ENCODE measurements around the gene NDUFAF5.
A peak's percentile ranks its signal among the peaks of the same experiment; 100 is the strongest.

NDUFAF5 gene

DNA sequence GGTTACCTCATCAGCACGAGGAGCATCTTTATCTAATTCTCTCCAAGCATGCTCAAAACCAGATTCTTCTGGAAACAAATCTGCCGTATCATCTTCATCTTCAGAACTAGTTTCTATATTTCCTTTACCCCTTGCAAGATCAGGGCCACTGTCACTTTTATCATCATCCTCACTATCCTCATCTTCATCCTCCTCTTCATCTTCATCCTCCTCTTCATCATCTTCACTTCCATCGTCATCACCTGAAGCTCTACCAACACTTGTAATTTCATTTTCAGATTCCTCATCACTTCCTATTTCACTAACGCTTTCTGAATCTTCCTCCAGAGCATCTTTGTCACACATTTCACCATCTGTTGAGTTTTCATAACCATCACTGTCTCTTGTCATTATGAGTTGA lies 9.0 kb upstream of the NDUFAF5 start:
- DNase-seq (ENCODE audit: low spot score) = no peak

DNA sequence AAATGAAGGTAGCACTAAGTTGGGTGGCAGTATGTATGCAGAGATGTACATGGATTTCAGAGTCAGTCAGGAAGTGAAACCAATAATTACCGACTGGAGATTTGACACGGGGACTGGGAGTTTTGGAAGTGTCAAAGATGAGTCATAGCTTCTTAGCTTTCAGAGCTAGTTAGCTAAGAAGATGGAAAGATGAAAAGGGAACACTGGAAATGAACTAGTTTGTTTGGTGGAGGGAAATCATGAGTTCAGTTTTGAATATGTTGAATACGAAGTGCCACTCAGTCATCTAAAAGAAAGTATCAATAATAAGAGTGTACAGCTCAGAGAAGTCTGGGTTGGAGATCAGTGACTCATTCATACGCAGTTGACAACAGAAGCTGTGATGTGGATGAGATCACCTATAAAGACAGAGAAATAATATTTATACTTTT lies 7.6 kb upstream of the NDUFAF5 start:
- no peak for DNase-seq (ENCODE audit: low spot score)

DNA sequence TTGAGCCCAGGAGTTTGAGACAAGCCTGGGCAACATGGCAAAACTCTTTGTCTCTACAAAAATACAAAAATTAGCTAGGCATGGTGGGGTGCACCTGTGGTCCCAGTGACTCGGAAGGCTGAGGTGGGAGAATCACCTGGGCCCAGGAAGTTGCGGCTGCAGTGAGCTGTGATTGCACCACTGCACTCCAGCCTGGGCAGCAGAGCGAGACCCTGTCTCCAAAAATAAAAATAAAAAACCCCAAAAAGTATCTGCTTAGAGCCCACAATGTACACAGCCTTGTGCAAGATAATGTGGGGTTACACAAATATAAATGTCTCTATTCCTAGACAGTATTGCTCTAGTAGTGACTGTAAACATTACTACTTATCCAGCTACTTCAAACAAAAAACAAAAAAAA lies 6.0 kb upstream of the NDUFAF5 start:
- no peak for DNase-seq (ENCODE audit: low spot score)

DNA sequence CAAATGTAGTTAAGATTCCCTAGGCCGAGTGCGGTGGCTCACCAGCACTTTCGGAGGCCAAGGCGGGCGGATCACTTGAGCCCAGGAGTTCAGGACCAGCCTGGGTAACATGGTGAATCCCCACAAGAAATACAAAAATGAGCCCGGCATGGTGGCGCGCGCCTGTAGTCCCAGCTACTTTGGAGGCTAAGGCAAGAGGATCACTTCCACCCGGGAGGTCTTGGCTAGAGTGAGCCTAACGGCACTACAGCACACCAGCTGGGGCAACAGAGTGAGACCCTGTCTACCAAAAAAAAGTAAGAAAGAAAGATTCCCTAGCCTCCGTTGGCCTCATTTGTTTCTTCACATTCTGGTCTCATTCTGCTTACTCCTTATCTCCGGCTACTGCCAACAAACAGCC lies 1.3 kb upstream of the NDUFAF5 start:
- no peak for DNase-seq (ENCODE audit: low spot score)

DNA sequence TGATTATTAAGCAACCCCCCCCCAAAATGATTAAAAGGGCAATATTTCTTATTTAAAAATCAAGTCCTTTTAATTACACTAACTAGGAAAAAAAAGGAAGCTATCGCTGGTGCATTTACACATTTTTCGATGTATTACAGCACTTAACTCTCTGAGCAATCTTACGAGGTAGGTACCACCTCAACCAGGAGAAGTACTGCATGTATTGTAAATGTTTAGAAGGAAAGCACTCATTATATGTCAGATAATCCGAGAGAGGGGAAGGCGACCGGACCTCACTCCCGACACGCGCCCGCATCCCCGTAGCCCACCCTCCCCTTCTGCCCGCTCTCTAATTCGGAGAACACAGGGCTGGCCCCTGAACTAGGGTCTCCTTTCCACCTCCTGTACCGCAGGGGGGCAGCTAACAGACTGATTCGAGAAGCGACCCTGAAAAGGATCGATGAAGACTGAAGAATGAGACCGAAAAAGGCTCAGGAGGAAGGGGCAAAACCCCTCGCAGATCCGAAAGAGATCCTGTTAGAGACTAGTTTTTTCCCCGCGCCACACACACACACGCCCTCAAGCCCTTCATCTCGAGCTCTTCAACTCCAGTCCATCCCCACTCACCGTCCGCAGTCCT lies 446 bp upstream of the NDUFAF5 start:
- DNase-seq (ENCODE audit: low spot score) = no peak

DNA sequence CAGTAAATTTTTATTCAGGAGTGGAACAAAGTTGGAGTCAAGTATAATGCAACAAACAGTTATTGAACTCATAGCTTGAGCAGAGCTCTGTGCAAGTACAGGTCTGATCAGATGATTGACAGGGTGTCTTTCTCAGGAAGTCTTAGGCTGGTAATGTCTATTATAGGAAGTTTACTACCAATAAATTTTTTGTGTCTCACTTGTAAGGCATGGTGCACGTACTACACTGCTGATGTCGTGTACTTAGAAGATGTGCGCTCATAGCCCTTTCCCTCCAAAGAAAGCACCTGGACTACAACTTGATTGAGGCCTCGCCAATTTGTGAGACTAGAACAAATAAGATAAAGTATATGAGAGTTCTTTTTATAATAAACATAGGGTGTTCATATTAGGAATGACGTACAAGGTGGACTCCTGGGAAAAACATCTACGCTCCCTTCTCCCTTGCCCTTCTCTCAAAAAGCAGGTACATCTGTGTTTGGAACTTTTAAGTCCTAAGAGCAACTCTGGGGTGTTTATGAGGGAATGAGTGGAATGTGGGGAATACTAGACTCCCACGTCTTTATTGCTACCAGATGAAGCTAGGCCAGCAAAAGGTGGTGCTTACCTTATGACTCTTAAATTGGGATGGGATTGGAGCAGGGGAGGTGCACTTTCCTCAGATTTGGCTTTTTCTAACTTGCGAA lies 1.5 kb downstream of the NDUFAF5 start:
- DNase-seq (ENCODE audit: low spot score) = no peak

DNA sequence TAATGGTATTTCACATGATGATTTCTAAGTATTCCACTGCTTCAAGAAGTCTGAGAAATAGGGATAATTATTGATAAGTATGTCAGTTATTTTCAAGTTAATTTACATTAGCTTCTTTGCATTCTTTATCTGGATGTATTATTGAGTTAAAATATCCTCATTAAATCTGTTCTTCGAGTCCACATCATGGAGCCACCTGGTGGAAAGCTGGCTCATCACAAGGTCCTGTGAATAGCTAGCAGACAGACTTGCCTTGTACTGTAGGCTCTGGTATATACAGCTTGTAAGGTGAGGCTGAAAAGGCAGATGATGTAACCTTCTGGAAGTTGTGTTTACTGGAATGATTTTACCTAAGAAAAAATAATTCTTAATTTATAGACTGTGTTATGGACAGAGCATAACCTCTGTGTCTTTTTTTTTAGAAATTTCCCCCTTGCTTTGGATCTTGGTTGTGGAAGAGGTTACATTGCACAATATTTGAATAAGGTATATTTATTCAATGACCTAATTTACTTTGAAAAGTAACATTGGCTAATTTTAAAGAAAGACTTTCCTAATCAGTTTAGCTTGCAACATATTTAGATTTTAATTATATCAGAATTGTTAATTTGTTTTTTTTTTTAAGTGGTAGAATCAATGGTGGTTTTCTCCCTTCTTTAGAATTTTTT lies 3.5 kb downstream of the NDUFAF5 start:
- DNase-seq (ENCODE audit: low spot score) = peak; percentile 63

DNA sequence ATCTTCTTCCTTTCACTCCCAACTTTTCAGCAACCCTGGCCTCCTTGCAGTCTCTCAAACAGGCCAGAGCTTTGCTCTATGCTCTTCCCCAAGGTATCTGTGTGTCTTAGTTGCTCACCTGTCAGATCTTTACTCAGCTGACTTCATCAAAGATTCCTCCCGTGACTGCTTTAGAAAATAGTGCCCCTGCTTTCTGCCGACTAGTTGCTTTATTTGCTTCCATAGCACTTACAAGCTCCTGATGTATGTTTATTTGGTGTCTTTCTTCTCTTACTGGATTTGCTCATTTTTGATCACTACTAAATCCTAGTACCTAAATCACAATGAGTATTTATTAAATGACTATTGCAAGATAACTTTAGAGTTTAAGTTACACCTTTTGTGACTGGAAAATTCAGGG lies 5.9 kb downstream of the NDUFAF5 start:
- no peak for DNase-seq (ENCODE audit: low spot score)

DNA sequence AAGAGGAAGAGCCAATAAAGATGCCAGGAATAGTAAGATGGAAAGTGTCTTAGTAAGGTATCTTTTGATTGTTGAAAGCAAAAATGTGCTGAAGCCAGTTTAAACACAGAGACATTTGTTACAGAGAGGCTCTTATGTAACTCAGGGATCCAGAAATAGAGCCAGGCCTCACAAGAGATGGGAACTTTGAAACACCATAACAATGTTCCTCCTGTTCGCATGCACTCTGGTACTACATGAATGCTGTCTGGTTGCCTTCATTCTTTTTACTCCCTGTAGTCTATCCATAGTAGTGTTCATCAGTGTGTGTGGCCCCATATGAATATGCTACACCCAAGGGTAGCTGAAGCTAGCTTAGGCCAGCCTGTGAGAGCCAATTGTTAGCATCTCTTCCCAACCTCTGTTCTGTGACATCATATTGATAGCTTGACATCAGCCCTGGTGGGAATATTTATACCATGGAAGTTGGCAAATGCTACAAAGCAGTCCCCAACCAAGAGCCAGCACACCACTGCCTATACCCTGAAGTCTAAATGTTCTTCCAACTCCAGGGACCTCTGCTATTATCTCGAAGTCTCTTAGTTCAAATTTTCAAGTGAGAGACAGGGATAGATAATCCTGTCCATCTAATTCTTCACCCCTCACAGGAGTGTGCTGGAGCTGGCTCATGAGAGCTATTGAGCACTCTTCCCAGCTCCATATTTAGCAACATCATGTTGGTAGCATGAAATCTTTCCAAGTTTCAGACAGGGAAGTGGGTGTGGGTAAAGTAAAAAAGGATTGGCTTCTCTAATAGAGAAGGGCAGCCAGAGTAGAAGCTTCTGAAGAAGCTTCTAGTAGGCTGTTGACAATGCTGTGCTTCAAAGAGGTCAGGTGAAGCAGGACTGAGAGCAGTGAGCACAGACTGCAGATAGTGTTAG lies 7.0 kb downstream of the NDUFAF5 start:
- no peak for DNase-seq (ENCODE audit: low spot score)

DNA sequence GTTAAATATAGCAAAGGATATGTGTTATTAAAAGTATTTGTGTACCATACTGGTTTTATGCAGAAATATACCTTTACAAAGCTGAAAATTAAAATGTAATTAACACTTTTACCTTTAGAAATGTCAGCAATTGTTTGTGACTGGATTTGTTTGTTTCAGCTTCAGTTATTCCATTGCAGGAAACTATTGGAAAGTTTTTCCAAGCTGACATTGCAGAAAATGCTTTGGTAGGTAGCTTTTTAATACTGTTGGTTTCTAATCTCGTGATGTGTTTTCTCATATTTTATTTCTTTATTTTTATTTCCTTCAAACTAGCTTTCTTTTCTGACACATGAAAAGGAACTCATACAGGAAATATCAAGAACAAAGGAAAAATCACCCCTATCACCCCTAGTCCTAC lies 8.2 kb downstream of the NDUFAF5 start:
- DNase-seq (ENCODE audit: low spot score) = no peak

DNA sequence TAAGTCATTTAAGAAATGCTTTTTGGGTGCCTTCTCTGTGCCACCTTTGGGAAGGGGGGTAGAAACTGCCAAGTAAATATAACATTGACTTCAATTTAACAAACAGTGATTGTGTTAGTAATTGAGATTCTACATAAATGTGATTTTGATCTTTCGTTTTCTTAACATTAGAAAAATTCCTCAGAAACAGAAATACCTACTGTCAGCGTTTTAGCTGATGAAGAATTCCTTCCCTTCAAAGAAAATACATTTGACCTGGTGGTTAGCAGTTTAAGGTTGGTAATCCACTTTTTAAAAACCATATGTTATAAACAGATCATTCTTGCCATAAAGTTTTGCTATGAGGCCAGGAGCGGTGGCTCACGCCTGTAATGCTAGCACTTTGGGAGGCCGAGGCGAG lies 9.8 kb downstream of the NDUFAF5 start:
- no peak for DNase-seq (ENCODE audit: low spot score)

DNA sequence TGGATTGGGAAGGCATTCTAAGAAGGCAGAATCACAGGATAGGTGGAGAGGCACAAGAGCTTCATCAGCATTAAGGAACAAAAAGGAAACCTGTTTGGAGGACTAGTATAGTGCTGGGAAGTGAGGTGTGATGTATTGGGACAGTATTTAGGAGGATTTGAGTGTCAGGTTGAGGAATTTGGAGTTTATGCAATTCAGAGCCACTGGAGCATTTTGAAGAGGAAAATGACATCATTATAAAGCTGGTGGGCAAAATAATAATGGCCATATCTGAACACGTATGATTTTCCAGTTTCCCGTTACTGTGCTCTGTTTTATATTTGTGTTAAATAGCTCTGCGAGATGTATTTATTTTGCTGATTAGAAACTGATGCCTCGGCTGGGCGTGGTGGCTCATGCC lies 14.2 kb downstream of the NDUFAF5 start:
- no peak for DNase-seq (ENCODE audit: low spot score)

DNA sequence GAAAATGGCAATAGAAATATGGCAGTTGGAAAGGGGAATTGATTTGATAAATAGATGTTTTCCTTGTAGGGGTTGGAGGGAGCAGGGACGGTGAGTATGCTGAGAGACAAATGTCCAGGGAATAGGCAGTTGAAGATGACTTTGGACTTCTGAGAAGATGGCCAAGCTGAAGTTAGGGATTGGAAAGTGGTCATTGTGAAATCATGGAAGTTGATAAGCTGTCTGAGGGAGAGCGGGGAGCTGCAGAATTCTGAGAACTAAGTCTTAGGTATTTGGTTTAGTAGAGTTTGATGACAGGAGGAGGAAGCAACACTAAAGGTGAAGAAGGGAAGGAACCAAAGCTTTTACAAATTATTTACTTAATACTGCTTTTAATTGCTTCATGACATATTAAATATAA lies 15.1 kb downstream of the NDUFAF5 start:
- no peak for DNase-seq (ENCODE audit: low spot score)

DNA sequence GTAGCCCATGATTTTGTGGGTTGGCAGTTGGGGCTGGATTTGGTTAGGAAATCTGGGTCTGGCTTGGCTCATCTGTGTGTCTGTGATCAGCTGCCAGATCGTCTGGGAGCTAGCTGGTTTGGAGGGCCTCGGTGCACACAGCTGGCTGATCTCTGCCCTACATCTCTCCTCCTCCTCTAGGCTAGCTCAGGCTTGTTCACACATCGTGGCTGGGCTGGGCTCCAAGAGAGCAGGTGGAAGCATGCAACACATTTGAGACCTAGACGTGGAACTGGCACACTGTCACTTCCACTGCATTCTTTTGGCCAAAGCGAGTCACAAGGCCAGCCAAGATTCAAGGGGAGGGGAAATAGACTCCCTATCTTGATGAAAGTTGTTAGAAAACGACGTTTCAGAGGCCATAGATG lies 15.9 kb downstream of the NDUFAF5 start:
- DNase-seq (ENCODE audit: low spot score) = peak; percentile 23

DNA sequence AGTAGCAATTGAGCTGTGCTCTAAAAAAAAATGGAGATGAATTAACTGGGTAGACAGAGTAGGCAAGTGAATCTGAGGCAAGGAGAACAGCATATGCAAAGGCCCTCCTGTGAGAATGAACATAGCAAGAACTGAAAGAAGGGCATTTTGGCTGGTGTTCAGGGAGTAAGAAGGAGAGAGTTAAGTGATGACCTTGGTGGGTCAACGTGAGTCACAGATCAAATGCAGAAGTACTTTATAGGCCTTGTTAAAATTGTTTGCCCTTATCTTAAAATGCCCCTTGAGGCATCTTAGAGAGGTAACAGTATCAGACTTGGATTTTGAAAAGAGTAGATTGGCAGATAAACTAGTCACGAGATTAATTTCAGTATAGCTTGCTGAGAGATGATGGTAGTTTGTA lies 24.5 kb downstream of the NDUFAF5 start:
- DNase-seq (ENCODE audit: low spot score) = no peak

DNA sequence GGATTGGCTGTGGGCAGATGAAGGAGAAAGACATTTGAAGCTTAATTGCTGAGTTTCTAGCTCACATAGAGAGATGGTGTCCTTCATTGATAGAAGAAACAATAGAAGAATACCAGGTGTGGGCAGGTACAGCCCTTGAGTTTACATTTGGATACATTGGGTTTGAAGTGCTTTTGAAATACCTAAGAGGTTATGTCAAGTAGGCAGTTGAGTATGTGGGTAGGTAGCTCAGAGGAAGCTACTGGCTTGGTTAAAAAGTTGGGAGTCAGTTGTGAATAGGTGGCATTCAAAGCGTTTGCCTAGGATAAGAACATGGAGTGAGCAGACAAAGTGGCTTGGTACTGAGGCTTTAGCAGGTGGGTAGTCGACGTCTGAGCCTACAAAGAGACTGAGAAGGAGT lies 25.0 kb downstream of the NDUFAF5 start:
- no peak for DNase-seq (ENCODE audit: low spot score)

DNA sequence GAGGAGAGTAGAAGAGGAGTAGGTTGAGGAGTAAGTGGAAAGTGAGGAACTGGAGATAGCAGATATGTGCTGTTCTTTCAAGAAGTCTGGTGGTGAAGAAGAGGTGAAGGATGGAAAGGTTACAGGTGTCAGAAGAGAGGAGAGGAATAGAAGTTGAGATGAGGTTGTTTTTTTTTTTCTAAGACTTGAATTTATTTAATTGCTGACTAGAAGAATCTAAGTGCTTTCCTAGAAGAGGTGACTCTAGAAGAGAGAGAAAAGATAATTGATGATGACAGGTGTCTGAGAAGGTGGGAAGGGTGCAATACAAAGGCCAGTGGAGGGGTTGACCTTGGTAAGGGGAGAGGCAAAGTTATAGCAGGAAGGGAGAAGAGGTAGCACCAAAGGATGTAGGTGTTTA lies 25.6 kb downstream of the NDUFAF5 start:
- no peak for DNase-seq (ENCODE audit: low spot score)

DNA sequence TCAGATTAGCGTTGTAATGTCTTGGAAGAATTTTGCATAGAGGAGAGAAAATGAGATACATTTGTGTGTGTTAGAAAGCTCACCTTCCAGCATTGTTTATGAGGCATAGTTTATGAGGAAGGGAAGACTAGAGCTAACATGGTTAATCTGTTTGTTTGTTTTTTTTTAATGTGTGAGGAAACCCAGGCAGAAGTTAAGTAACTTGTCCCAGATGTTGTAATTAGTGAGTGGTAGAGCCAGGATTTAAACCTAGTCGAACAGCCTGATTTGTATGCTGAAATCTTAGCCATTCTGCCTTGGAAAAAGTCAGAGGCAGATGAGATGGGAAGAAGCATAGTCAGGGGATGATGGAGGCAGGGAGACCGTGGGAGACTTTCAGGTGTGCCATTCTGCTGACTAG lies 29.1 kb downstream of the NDUFAF5 start:
- no peak for DNase-seq (ENCODE audit: low spot score)

DNA sequence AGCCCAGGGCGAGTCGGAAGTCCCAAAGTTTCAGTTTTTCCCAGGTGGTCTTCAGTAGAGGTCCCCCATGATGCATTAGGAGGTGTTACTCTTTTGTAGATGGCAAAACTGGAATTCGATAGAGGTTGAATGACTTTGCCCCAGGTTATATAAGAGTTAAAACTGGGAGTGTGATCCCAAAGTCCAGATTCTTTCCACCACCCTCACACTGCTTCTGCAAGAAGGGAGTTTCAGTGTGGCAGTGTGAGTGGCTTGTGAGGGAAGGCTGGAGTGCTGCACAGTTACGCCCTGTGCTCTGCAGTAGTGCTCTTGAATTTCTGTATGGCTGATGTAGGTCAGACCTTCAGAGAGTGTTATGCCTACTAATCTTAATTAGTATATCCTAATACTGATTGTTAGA lies 29.8 kb downstream of the NDUFAF5 start:
- DNase-seq (ENCODE audit: low spot score) = no peak

DNA sequence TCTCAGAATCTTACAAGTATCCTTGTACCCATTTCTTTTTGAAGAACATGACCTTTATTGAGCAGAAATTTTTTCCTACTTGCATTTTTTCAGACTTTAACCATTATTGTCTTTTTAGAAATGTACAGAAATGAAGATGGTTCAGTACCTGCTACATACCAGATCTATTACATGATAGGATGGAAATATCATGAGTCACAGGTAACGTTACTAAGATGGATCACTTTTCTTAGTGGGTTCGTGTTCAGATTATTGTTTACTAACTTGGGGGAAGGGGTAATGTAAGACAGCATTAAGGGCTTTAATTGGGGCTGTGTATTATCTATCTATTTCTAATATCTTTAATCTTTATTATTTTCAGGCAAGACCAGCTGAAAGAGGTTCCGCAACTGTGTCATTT lies 31.9 kb downstream of the NDUFAF5 start:
- no peak for DNase-seq (ENCODE audit: low spot score)

DNA sequence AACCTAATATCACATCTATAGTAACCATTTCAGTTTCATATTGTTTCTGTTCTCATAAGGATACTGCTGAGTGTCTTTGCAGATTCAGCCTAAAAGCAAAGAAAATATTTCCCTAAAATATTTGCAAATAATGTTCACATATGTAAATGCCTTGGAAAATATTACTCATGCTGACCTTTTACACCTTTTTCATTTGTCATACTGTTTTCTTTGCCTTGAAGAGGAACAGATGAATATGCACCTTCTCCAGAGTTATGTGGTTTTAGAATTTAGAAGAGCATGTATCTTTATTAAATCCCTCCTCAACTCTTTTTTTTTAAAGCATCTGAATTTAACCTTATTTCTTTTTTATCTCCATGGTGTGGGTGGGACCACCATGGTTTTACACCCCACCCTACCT lies 32.5 kb downstream of the NDUFAF5 start:
- no peak for DNase-seq (ENCODE audit: low spot score)

Data from SK-N-DZ (cell line).